ENCODE results near the gene PTEN. TPM values are rescaled to one million over a fixed set of nuclear protein-coding genes. Genes with fewer than 3 reads are reported as not detected.

PTEN gene
- total and polyA plus RNA-seq, 4 donors: 11.5 to 76.6 (median 37.5) TPM

DNA sequence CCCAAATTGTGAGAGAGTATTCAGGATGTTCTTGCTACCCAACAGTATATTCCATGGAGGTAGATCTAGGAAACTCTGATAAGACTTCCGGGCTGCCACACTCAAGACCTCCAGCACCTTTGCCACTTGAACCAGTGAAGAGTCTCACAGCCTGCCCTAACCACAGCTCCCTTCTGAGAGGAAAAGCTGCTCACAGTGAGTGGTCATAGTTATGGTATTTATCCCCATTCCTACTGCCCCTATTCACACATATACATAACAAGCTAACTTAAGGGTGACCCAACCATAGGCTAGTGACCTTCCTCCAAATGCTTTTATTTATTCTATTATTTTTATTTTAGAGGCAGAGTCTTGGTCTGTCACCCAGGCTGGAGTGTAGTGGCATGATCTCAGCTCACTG is 156.3 kb downstream of the PTEN start:
- Histone ChIP-seq H3K9me3 (ENCODE audit: control insufficient read depth in 4 of 4, low read length in 3 of 4) (no peaks in the 10 kb centered on the region), H3K36me3 (ENCODE audit: control insufficient read depth in 4 of 4, insufficient read depth in 3 of 4, low read depth in 1 of 4, low read length in 3 of 4) (no peaks in the 10 kb centered on the region), H3K27ac (ENCODE audit: low read depth in 1 of 2, low read length in 2 of 2) (no peak overlapping the region), H3K27me3 (ENCODE audit: control insufficient read depth in 4 of 4, insufficient read depth in 4 of 4, low read length in 3 of 4) (no peaks in the 10 kb centered on the region), H3K4me1 (ENCODE audit: control insufficient read depth in 4 of 4, insufficient read depth in 4 of 4, low read length in 3 of 4) (no peaks in the 10 kb centered on the region), H3K4me3 (ENCODE audit: low read depth in 1 of 3, low read length in 3 of 3) (no peak overlapping the region), H3K9ac (ENCODE audit: low read depth in 1 of 2, low read length in 2 of 2) (no peak overlapping the region)
- TF ChIP-seq FOXA1 (IDR thresholded peaks at IDR 0.05) (no peak), HNF4A (conservative IDR thresholded peaks at IDR 0.05) (no peak), SP1 (IDR thresholded peaks at IDR 0.05) (no peak), TAF1 (conservative IDR thresholded peaks at IDR 0.05) (no peak), HNF4G (IDR thresholded peaks at IDR 0.05) (no peak), GABPA (IDR thresholded peaks at IDR 0.05 in 1 of 2, conservative IDR thresholded peaks at IDR 0.05 in 1 of 2) (no peak), NR2F2 (IDR thresholded peaks at IDR 0.05) (no peak), JUND (IDR thresholded peaks at IDR 0.05) (no peak), YY1 (IDR thresholded peaks at IDR 0.05) (no peak), RXRA (IDR thresholded peaks at IDR 0.05) (no peak)
- TF ChIP-seq, protein P1, sequence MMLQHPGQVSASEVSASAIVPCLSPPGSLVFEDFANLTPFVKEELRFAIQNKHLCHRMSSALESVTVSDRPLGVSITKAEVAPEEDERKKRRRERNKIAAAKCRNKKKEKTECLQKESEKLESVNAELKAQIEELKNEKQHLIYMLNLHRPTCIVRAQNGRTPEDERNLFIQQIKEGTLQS (IDR thresholded peaks at IDR 0.05): no peak
- TF ChIP-seq, protein P2, sequence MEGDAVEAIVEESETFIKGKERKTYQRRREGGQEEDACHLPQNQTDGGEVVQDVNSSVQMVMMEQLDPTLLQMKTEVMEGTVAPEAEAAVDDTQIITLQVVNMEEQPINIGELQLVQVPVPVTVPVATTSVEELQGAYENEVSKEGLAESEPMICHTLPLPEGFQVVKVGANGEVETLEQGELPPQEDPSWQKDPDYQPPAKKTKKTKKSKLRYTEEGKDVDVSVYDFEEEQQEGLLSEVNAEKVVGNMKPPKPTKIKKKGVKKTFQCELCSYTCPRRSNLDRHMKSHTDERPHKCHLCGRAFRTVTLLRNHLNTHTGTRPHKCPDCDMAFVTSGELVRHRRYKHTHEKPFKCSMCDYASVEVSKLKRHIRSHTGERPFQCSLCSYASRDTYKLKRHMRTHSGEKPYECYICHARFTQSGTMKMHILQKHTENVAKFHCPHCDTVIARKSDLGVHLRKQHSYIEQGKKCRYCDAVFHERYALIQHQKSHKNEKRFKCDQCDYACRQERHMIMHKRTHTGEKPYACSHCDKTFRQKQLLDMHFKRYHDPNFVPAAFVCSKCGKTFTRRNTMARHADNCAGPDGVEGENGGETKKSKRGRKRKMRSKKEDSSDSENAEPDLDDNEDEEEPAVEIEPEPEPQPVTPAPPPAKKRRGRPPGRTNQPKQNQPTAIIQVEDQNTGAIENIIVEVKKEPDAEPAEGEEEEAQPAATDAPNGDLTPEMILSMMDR (IDR thresholded peaks at IDR 0.05; ENCODE audit: low read depth, low read length, missing input control): no peak
- TF ChIP-seq, protein P3, sequence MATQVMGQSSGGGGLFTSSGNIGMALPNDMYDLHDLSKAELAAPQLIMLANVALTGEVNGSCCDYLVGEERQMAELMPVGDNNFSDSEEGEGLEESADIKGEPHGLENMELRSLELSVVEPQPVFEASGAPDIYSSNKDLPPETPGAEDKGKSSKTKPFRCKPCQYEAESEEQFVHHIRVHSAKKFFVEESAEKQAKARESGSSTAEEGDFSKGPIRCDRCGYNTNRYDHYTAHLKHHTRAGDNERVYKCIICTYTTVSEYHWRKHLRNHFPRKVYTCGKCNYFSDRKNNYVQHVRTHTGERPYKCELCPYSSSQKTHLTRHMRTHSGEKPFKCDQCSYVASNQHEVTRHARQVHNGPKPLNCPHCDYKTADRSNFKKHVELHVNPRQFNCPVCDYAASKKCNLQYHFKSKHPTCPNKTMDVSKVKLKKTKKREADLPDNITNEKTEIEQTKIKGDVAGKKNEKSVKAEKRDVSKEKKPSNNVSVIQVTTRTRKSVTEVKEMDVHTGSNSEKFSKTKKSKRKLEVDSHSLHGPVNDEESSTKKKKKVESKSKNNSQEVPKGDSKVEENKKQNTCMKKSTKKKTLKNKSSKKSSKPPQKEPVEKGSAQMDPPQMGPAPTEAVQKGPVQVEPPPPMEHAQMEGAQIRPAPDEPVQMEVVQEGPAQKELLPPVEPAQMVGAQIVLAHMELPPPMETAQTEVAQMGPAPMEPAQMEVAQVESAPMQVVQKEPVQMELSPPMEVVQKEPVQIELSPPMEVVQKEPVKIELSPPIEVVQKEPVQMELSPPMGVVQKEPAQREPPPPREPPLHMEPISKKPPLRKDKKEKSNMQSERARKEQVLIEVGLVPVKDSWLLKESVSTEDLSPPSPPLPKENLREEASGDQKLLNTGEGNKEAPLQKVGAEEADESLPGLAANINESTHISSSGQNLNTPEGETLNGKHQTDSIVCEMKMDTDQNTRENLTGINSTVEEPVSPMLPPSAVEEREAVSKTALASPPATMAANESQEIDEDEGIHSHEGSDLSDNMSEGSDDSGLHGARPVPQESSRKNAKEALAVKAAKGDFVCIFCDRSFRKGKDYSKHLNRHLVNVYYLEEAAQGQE (IDR thresholded peaks at IDR 0.05): no peak
- TF ChIP-seq, protein P4, sequence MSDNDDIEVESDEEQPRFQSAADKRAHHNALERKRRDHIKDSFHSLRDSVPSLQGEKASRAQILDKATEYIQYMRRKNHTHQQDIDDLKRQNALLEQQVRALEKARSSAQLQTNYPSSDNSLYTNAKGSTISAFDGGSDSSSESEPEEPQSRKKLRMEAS (IDR thresholded peaks at IDR 0.05): no peak
- WGBS: 96% methylated on average over 1 of the region's 1 CpG
- DNase-seq (ENCODE audit: low spot score): no peak

Small RNA genes lying within 50 kb of the gene (small RNA-seq; reads per million reads assigned to genes)
- not detected for gene RF00284
- gene RN7SL78P: not detected

Other genes starting within 250 kb of the PTEN start
- 10 to 100 TPM; 24.3 to 86.5 TPM for gene PAPSS2, start 203.7 kb upstream of the PTEN start, total RNA-seq
- gene PAPSS2, start 203.7 kb upstream of the PTEN start, polyA plus RNA-seq: 10 to 100 TPM; 55.6 to 63.0 TPM
- 10 to 100 TPM; 12.6 to 33.4 TPM for gene ATAD1, start 45.4 kb upstream of the PTEN start, total RNA-seq
- gene ATAD1, start 45.4 kb upstream of the PTEN start, polyA plus RNA-seq: 10 to 100 TPM; 12.8 to 13.3 TPM
- under 1 TPM; 0.17 to 0.42 TPM for gene KLLN, start 92 bp upstream of the PTEN start, total RNA-seq
- gene KLLN, start 92 bp upstream of the PTEN start, polyA plus RNA-seq: under 1 TPM; 0.21 to 0.28 TPM